Measurements from ENCODE around the gene QRSL1.

DNA sequence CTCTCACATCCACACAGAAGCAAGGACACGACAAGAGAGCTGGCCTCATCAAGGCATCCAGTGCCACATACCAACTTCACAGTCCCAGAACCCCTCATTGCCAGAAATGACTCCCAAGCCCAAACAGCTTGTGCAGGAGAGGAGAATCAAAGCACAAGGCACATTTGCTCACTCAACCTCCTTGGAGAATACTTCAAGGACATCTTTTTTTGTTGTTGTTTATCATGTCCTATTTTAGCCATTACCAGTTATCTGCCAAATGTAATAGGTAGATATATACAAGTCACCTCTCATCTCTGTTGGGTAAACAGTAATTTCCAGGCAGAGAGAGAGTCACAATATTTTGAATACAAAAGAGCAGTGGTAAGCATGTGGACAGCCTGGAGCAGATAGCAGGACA, 47.9 kb upstream of the QRSL1 start:
- TF ChIP-seq, protein P1, sequence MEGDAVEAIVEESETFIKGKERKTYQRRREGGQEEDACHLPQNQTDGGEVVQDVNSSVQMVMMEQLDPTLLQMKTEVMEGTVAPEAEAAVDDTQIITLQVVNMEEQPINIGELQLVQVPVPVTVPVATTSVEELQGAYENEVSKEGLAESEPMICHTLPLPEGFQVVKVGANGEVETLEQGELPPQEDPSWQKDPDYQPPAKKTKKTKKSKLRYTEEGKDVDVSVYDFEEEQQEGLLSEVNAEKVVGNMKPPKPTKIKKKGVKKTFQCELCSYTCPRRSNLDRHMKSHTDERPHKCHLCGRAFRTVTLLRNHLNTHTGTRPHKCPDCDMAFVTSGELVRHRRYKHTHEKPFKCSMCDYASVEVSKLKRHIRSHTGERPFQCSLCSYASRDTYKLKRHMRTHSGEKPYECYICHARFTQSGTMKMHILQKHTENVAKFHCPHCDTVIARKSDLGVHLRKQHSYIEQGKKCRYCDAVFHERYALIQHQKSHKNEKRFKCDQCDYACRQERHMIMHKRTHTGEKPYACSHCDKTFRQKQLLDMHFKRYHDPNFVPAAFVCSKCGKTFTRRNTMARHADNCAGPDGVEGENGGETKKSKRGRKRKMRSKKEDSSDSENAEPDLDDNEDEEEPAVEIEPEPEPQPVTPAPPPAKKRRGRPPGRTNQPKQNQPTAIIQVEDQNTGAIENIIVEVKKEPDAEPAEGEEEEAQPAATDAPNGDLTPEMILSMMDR (conservative IDR thresholded peaks at IDR 0.05): no peak
- no peak for TF ChIP-seq ZFX (IDR thresholded peaks at IDR 0.05)
